PC-9 (cell line): ENCODE data around the gene HEPHL1. TPM values are rescaled to one million over a fixed set of nuclear protein-coding genes. Genes with fewer than 3 reads are reported as not detected.

Experiments used
- BruUV-seq: library from RNA; stranded (reverse); fragments of 400-500 nt; replicated peaks from 2 replicates; lab custom pipeline; 2021; lab: Mats Ljungman, UMichigan
- CTCF ChIA-PET: fragments of 300-600 bp; sonication (Branson Sonifier 250); formaldehyde crosslinking; loops from one replicate; lab custom pipeline; 2022; ENCODE audit warnings: antibody characterized with exemption; lab: Charles Lee
- POLR2A ChIA-PET: fragments of 300-600 bp; sonication (Branson Sonifier 250); formaldehyde crosslinking; loops from one replicate; lab custom pipeline; 2022; ENCODE audit warnings: antibody characterized with exemption; ENCODE audit not compliant: unreplicated experiment; lab: Charles Lee
- DNase-seq, 2 experiments: peaks; one replicate each; pipeline versions ENCODE4 v3.0.0 to v3.0.0-alpha.2; 2015 to 2022; ENCODE audit warnings: mixed read lengths in 1 of 2
- H2AFZ ChIP-seq: fragments of 200-600 bp; sonication (generic); 2 replicates; pipeline ENCODE4 v1.8.1; 2017; ENCODE audit warnings: antibody characterized with exemption
- H3F3A ChIP-seq: fragments of 200-600 bp; sonication (generic); 2 replicates; pipeline ENCODE4 v1.8.1; 2017; ENCODE audit warnings: antibody characterized with exemption, mild to moderate bottlenecking, low read depth; ENCODE audit not compliant: insufficient read depth
- H3K27ac ChIP-seq: fragments of 200-600 bp; sonication (generic); 2 replicates; pipeline ENCODE4 v1.6.1; 2016; ENCODE audit warnings: mixed run types
- H3K27me3 ChIP-seq: fragments of 200-600 bp; sonication (generic); 2 replicates; pipeline ENCODE4 v1.6.1; 2016; ENCODE audit warnings: low read depth, mixed run types; ENCODE audit not compliant: insufficient read depth
- H3K36me3 ChIP-seq: fragments of 200-600 bp; sonication (generic); 2 replicates; pipeline ENCODE4 v1.6.1; 2016; ENCODE audit warnings: low read depth, mixed run types
- H3K4me1 ChIP-seq: fragments of 200-600 bp; sonication (generic); replicated peaks from 2 replicates; pipeline ENCODE4 v1.6.1; 2016; ENCODE audit warnings: mixed run types; ENCODE audit not compliant: insufficient read depth
- H3K4me2 ChIP-seq: fragments of 200-600 bp; sonication (generic); 2 replicates; pipeline ENCODE4 v1.6.1; 2017; ENCODE audit warnings: mixed run types
- H3K4me3 ChIP-seq: fragments of 200-600 bp; sonication (generic); 2 replicates; pipeline ENCODE4 v1.6.1; 2016; ENCODE audit warnings: mixed run types
- H3K79me2 ChIP-seq: fragments of 200-600 bp; sonication (generic); 2 replicates; pipeline ENCODE4 v1.6.1; 2017; ENCODE audit warnings: low read depth, mixed run types
- H3K9me2 ChIP-seq: fragments of 200-600 bp; sonication (generic); 2 replicates; pipeline ENCODE4 v1.8.1; 2017; ENCODE audit warnings: mild to moderate bottlenecking; ENCODE audit not compliant: insufficient read depth
- H3K9me3 ChIP-seq: fragments of 200-600 bp; sonication (generic); 2 replicates; pipeline ENCODE4 v1.8.1; 2016; ENCODE audit warnings: low read depth; ENCODE audit not compliant: insufficient read depth
- H4K20me1 ChIP-seq: fragments of 200-600 bp; sonication (generic); 2 replicates; pipeline ENCODE4 v1.8.1; 2017; ENCODE audit not compliant: insufficient read depth
- CTCF ChIP-seq: fragments of 200-600 bp; sonication (generic); conservative IDR thresholded peaks from 2 replicates; pipeline ENCODE4 v1.6.1; 2017; ENCODE audit warnings: mixed run types, antibody characterized with exemption, mild to moderate bottlenecking, moderate library complexity
- EZH2 ChIP-seq: fragments of 200-600 bp; sonication (generic); IDR thresholded peaks from 2 replicates; pipeline ENCODE4 v1.8.0; 2017; ENCODE audit warnings: antibody characterized with exemption, low read depth
- intact Hi-C: fragments of 100-400 bp; cut with micrococcal nuclease; formaldehyde crosslinking; loops from one replicate; pipeline ENCODE4 v1.10.0; 2022; ENCODE audit not compliant: unreplicated experiment
- total RNA-seq: library from RNA; stranded (reverse); gene quantifications from 2 replicates; pipeline ENCODE4 v1.2.3, GENCODE V29; 2021

HEPHL1 gene
- total RNA-seq, 1 experiment from 2014 or later = not detected

DNA sequence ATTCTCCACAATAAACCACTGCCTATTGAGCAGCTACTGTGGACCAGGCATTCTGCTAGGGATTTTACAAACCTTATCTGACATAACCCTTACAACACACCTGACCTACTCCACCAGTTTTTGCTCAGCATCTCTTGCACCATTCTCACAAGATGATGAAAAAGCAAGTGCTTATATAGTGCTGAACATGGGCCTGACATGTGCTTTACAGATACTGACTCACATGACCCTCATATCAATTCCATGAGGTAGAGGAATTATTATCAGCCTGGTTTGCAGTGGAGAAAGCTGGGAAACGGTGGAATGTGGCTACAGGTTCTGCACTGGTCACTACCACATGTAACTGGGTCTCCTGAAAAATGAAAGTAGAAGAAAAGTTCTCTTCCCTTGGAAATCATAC is 69.9 kb downstream of the HEPHL1 start:
- Histone ChIP-seq H3K4me2 (no peak overlapping the region), H3K4me1 (no peaks in the 10 kb centered on the region), H3F3A (no peaks in the 10 kb centered on the region; the same call in 1 of the 2 replicates), H3K4me3 (no peak overlapping the region), H4K20me1 (no peaks in the 10 kb centered on the region), H3K9me3 (no peaks in the 10 kb centered on the region), H3K27ac (no peak overlapping the region), H3K27me3 (no peaks in the 10 kb centered on the region), H3K79me2 (no peaks in the 10 kb centered on the region), H3K9me2 (no peaks in the 10 kb centered on the region), H3K36me3 (no peaks in the 10 kb centered on the region), H2AFZ (no peak overlapping the region)
- no TSS peak for BruUV-seq
- DNase-seq = peak in 1 of 2 experiments; percentile 28
- no peak for TF ChIP-seq CTCF
- no peak for TF ChIP-seq EZH2
- ChIA-PET CTCF (no interaction called here), POLR2A (no interaction called here)
- intact Hi-C loops = no loop called here

DNA sequence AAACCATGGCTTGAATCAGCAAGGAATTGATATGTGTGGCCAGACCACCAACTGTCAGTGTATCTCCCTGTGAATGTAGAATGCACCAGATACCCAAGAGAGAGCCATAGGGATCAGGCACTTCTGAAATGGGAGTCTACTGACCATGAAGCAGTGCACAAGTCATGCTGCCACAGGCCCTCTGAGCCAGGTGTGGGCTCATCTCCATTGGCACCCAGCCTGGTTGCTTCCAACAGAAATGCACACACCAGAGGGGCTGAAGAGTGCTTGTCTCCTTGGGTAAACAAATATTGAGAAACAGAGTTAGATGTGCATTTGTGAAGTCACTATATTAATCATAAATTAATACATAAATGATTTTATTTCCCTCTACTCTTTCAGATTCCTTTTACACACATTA is 79.1 kb downstream of the HEPHL1 start:
- H3K36me3 ChIP-seq = no peaks in the 10 kb centered on the region
- no peak overlapping the region for H3K4me2 ChIP-seq
- H3K79me2 ChIP-seq = no peaks in the 10 kb centered on the region
- intact Hi-C loops = no loop called here
- peaks cover 11% of the 10 kb centered on the region for H3K9me3 ChIP-seq
- DNase-seq = no peak
- no peaks in the 10 kb centered on the region for H4K20me1 ChIP-seq
- no peak overlapping the region for H3K27ac ChIP-seq
- CTCF ChIA-PET = no interaction called here
- H3K9me2 ChIP-seq = 0 out of 2 replicates have a peak, but pooled peaks cover 4% of the 10 kb centered on the region
- no peaks in the 10 kb centered on the region for H3K4me1 ChIP-seq
- H2AFZ ChIP-seq = no peak overlapping the region
- BruUV-seq = no TSS peak
- TF ChIP-seq EZH2 = no peak
- no peak for TF ChIP-seq CTCF
- H3F3A ChIP-seq = no peaks in the 10 kb centered on the region
- H3K27me3 ChIP-seq = no peaks in the 10 kb centered on the region
- POLR2A ChIA-PET = no interaction called here
- no peak overlapping the region for H3K4me3 ChIP-seq

DNA sequence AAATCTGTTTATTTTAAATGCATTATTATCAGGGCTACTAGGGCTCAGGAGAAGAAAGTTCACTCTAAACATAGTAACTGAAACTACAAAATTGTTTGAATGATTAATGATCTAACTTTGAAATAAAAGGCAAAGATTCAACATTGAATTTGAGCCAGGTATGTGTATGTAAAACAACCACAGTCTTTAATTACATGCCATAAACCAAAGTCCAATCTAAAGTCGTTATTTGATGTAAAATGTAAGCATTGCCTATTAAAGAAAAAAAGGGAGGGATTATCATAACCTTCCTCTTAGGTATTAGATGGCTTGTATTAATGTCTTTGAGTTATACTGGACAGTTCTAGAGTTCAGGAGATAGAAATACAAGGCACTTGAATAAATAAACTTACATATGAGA is 82.3 kb downstream of the HEPHL1 start:
- H2AFZ ChIP-seq = no peak overlapping the region
- no peaks in the 10 kb centered on the region for H3K4me1 ChIP-seq
- no peaks in the 10 kb centered on the region for H3K27me3 ChIP-seq
- no peaks in the 10 kb centered on the region for H3K79me2 ChIP-seq
- no TSS peak for BruUV-seq
- no peak overlapping the region for H3K27ac ChIP-seq
- ChIA-PET POLR2A (no interaction called here), CTCF (no interaction called here)
- H3K4me3 ChIP-seq = no peak overlapping the region
- no peaks in the 10 kb centered on the region for H3K36me3 ChIP-seq
- TF ChIP-seq EZH2 (no peak), CTCF (no peak)
- peaks cover 3% of the 10 kb centered on the region; the same call in 1 of the 2 replicates for H3K9me3 ChIP-seq
- no peaks in the 10 kb centered on the region for H4K20me1 ChIP-seq
- H3K9me2 ChIP-seq = 0 out of 2 replicates have a peak, but pooled peaks cover 4% of the 10 kb centered on the region
- H3F3A ChIP-seq = no peaks in the 10 kb centered on the region
- DNase-seq = no peak
- intact Hi-C loops = no loop called here
- no peak overlapping the region for H3K4me2 ChIP-seq
